ENCODE results near the gene MAP2K2.

Gene MAP2K2

DNA sequence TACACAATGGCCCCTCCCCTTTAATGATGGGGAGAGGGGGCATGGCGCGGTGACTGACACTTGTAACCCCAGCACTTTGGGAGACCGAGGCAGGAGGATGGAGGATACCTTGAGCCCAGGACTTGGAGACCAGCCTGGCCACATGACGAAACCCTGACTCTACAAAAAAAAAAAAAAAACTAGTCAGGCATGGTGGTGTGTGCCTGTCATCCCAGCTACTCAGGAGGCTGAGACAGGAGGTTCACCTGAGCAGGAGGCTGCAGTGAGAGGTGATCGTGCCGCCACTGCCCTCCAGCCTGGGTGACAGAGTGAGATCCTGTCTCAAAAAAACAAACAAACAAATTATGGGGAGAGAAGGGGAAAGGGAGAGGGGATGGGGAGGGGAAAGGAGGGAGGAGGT lies 43.4 kb downstream of the MAP2K2 start:
- TF ChIP-seq, protein P1, sequence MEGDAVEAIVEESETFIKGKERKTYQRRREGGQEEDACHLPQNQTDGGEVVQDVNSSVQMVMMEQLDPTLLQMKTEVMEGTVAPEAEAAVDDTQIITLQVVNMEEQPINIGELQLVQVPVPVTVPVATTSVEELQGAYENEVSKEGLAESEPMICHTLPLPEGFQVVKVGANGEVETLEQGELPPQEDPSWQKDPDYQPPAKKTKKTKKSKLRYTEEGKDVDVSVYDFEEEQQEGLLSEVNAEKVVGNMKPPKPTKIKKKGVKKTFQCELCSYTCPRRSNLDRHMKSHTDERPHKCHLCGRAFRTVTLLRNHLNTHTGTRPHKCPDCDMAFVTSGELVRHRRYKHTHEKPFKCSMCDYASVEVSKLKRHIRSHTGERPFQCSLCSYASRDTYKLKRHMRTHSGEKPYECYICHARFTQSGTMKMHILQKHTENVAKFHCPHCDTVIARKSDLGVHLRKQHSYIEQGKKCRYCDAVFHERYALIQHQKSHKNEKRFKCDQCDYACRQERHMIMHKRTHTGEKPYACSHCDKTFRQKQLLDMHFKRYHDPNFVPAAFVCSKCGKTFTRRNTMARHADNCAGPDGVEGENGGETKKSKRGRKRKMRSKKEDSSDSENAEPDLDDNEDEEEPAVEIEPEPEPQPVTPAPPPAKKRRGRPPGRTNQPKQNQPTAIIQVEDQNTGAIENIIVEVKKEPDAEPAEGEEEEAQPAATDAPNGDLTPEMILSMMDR (IDR thresholded peaks at IDR 0.05; ENCODE audit: low read depth, low read length): no peak
- DNase-seq (ENCODE audit: low read depth, low spot score): no peak
- in situ Hi-C loops (cut with HindIII; ENCODE audit: low sequenced_read_pairs): no loop called here
- no peak overlapping the region for H3K4me3 ChIP-seq (ENCODE audit: low read depth, low read length)

DNA sequence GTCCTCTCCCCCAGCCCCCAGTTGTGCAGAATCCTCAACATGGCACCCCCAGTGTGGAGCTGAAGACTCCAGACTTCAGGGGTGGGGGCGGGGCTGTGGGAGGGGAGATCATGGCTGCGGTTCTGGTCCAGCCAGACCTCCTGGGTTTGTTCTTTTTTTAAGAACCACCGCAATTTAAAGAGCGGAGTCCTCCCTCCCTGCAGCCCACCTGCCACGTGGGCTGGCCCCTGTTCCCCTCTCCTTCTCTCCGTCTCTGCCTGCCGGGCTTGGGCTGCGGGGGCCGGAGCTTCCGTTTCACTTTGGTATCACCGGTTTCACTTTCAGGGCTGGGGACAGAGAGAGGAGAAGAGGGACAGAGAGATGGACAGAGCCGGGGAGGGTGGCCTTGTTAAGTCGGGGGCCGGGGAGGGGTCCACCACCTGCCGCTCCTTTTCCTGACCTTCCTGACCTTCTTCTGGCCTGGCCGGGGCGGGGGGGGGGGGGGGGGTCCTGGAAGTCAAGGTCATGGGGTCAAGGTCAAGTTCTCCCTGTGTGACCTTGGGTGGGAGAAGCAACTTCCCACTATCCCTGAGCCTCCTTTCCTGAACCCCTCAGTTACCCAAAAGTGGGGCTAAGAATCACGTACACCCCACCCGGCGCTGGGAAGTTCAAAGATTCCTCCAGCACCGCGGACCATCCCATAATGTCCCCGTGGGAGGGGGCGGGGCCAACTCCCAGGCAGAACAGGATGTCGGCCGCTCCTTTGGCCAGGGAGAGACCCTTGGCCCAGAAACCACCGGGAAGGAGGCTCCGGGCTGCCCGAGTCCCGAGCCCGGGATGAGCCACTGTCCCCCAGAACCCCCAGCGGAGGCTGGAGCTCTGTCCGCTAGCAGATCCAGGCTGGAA lies 45.9 kb downstream of the MAP2K2 start:
- DNase-seq (ENCODE audit: low read depth, low spot score): no peak
- H3K4me3 ChIP-seq (ENCODE audit: low read depth, low read length): peak overlapping the region; percentile 43
- TF ChIP-seq, protein P1 (IDR thresholded peaks at IDR 0.05; ENCODE audit: low read depth, low read length): no peak
- in situ Hi-C loops (cut with HindIII; ENCODE audit: low sequenced_read_pairs): no loop called here

DNA sequence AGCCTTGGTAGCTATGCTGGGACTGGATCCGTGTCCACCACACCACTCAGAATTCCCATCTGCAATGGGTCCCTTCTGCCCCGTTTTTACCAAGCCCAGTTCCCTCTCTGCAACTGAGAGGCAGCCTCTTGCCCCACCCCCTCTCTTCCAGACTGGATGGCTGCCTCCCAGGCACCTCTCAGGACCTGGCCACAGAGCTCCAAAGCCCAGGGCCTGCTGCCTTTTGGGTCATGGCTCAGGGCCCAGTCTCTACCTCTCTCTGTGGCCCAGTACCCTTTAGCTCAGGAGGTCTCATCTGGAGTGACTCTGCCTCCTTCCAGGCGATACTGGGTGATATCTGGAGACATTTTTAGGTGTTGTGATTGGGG lies 46.9 kb downstream of the MAP2K2 start:
- TF ChIP-seq, protein P1 (IDR thresholded peaks at IDR 0.05; ENCODE audit: low read depth, low read length): no peak
- in situ Hi-C loops (cut with HindIII; ENCODE audit: low sequenced_read_pairs): no loop called here
- no peak for DNase-seq (ENCODE audit: low read depth, low spot score)
- no peak overlapping the region for H3K4me3 ChIP-seq (ENCODE audit: low read depth, low read length)

DNA sequence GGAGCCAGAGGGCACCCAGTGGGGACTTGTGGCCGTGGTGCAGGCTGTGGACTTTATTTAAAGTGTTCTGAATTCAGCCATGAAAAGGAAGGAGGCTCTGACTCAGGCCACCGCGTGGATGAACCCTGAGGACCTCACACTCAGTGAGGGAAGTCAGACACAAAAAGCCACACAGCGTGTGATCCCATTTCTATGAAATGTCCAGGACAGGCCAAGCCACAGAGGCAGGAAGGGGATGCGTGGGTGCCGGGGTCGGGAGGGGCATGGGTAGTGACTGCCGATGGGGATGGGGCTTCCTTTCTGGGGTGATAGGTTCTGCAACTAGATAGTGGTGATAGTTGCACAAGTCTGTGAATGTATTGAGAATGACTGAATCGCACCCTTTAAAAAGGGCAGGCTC lies 48.5 kb downstream of the MAP2K2 start:
- TF ChIP-seq, protein P1 (IDR thresholded peaks at IDR 0.05; ENCODE audit: low read depth, low read length): no peak
- DNase-seq (ENCODE audit: low read depth, low spot score): no peak
- H3K4me3 ChIP-seq (ENCODE audit: low read depth, low read length): no peak overlapping the region
- in situ Hi-C loops (cut with HindIII; ENCODE audit: low sequenced_read_pairs): no loop called here

DNA sequence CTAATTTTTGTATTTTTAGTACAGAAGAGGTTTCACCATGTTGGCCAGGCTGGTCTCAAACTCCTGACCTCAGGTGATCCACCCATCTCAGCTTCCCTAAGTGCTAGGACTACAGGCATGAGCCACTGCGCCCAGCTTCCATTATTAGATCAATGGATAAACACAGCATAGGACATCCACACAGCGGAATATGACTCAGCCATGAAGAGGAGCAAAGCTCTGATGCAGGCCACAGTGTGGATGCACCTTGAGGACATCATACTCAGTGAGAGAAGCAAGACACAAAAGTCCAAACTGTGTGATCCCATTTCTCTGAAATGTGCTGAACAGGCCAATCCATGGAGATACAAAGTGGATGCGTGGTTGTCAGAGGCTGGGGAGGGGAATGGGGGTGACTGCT lies 52.3 kb downstream of the MAP2K2 start:
- TF ChIP-seq, protein P1 (IDR thresholded peaks at IDR 0.05; ENCODE audit: low read depth, low read length): no peak
- no peak overlapping the region for H3K4me3 ChIP-seq (ENCODE audit: low read depth, low read length)
- in situ Hi-C loops (cut with HindIII; ENCODE audit: low sequenced_read_pairs): no loop called here
- DNase-seq (ENCODE audit: low read depth, low spot score): no peak

DNA sequence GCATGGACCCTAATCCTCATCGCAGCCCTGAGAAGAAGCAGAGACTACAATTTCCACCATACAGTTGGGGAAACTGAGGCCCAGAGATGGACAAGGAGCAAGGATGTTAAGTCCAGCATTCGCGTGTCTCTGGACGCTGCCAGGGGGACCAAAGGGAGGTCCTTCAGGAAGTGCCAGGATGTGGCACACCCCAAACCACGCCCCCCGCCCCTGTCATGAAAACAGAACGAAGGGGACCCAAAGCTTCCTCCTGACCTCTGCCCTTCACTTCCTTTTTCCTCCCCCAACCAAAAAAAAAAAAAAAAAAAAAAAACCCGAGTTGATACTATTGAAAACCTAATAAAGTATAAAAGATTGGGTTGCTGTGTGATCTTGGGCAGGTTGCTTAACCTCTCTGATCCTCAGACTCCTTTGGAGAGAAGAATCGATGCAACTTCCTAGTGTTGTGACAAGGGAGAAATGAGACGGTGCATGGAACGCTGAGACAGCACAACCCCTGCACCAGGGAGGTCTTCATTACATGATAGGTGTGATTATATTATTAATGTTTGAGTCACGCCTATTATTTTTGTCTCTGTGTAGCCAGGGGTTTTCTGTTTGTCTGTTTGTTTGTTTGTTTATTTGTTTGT lies 54.5 kb downstream of the MAP2K2 start:
- TF ChIP-seq, protein P1 (IDR thresholded peaks at IDR 0.05; ENCODE audit: low read depth, low read length): no peak
- no peak for DNase-seq (ENCODE audit: low read depth, low spot score)
- no peak overlapping the region for H3K4me3 ChIP-seq (ENCODE audit: low read depth, low read length)
- in situ Hi-C loops (cut with HindIII; ENCODE audit: low sequenced_read_pairs): no loop called here

Data from astrocyte of the spinal cord (primary cell).